HEK293 (cell line): Measurements from ENCODE around the gene PLCB1.

Experiments used
- CTCF ChIA-PET: fragments of 350-600 bp; formaldehyde crosslinking; extraction: SDS; loops from one replicate; lab custom pipeline; 2021; ENCODE audit warnings: antibody characterized with exemption; lab: Yijun Ruan, JAX
- POLR2A ChIA-PET: fragments of 300-600 bp; formaldehyde crosslinking; extraction: SDS; loops from one replicate; lab custom pipeline; 2020; ENCODE audit warnings: antibody characterized with exemption, inconsistent platforms; lab: Yijun Ruan, JAX
- H3K27ac ChIP-seq: fragments of 200-500 bp; sonication (Bioruptor generic); 2 replicates; pipeline ENCODE4 v1.5.1; 2014; ENCODE audit warnings: low read depth, low read length, control low read depth, inconsistent platforms; ENCODE audit errors: extremely low read depth
- H3K36me3 ChIP-seq, 2 experiments: fragments of 200-500 bp in 1 of 2; sonication (Bioruptor generic) in 1 of 2; 1 replicate in 1 of 2; 2 replicates in 1 of 2; pipeline ENCODE4 v1.5.1; 2014 to 2017; ENCODE audit warnings: inconsistent platforms in 2 of 2, low read length in 2 of 2; ENCODE audit not compliant: control insufficient read depth in 2 of 2, insufficient read depth in 1 of 2
- H3K4me1 ChIP-seq: fragments of 200-500 bp; sonication (Bioruptor generic); 2 replicates; pipeline ENCODE4 v1.5.1; 2014; ENCODE audit warnings: mild to moderate bottlenecking, low read length, inconsistent platforms; ENCODE audit not compliant: control insufficient read depth, insufficient read depth
- H3K4me3 ChIP-seq: 2 replicates; pipeline ENCODE4 v1.5.1; 2011; ENCODE audit warnings: low read depth, mild to moderate bottlenecking, control low read depth, low read length, moderate library complexity
- H3K9me3 ChIP-seq: fragments of 200-500 bp; sonication (Bioruptor generic); 2 replicates; pipeline ENCODE4 v1.5.1; 2014; ENCODE audit warnings: low read depth, low read length, inconsistent platforms; ENCODE audit not compliant: control insufficient read depth, insufficient read depth
- CTCF ChIP-seq: fragments of 450-650 bp; formaldehyde crosslinking; IDR thresholded peaks from 2 replicates; pipeline ENCODE4 v1.5.1; 2016; ENCODE audit warnings: missing biosample characterization, missing genetic modification characterization
- HIC1 ChIP-seq: fragments of 450-650 bp; formaldehyde crosslinking; IDR thresholded peaks from 2 replicates; pipeline ENCODE4 v1.5.1; 2016; ENCODE audit warnings: missing biosample characterization, missing genetic modification characterization
- KLF16 ChIP-seq: fragments of 450-650 bp; formaldehyde crosslinking; IDR thresholded peaks from 2 replicates; pipeline ENCODE4 v1.5.1; 2017; ENCODE audit warnings: missing biosample characterization, missing genetic modification characterization
- KLF8 ChIP-seq: fragments of 450-650 bp; formaldehyde crosslinking; IDR thresholded peaks from 2 replicates; pipeline ENCODE4 v1.5.1; 2016; ENCODE audit warnings: missing biosample characterization, missing genetic modification characterization
- MYNN ChIP-seq: fragments of 450-650 bp; formaldehyde crosslinking; IDR thresholded peaks from 2 replicates; pipeline ENCODE4 v1.5.1; 2016; ENCODE audit warnings: missing biosample characterization, missing genetic modification characterization, borderline replicate concordance
- PRDM1 ChIP-seq: fragments of 450-650 bp; formaldehyde crosslinking; IDR thresholded peaks from 2 replicates; pipeline ENCODE4; 2016; ENCODE audit warnings: missing biosample characterization, missing genetic modification characterization
- SCRT1 ChIP-seq: fragments of 450-650 bp; formaldehyde crosslinking; IDR thresholded peaks from 2 replicates; pipeline ENCODE4 v1.5.1; 2016; ENCODE audit warnings: missing biosample characterization, missing genetic modification characterization, borderline replicate concordance
- SCRT2 ChIP-seq: fragments of 450-650 bp; formaldehyde crosslinking; IDR thresholded peaks from 2 replicates; pipeline ENCODE4 v1.5.1; 2016; ENCODE audit warnings: missing biosample characterization, missing genetic modification characterization
- SP2 ChIP-seq: fragments of 450-650 bp; formaldehyde crosslinking; IDR thresholded peaks from 2 replicates; pipeline ENCODE4 v1.5.1; 2016; ENCODE audit warnings: missing biosample characterization, missing genetic modification characterization
- TCF7L2 ChIP-seq: IDR thresholded peaks from 2 replicates; pipeline ENCODE4 v1.6.1; 2011; ENCODE audit warnings: low read depth, mild to moderate bottlenecking, inconsistent platforms, low read length, moderate library complexity, borderline replicate concordance
- WT1 ChIP-seq: fragments of 450-650 bp; formaldehyde crosslinking; IDR thresholded peaks from 2 replicates; pipeline ENCODE4 v1.5.1; 2016; ENCODE audit warnings: missing biosample characterization, missing genetic modification characterization
- ZNF248 ChIP-seq: fragments of 450-650 bp; formaldehyde crosslinking; IDR thresholded peaks from 2 replicates; pipeline ENCODE4 v1.5.1; 2017; ENCODE audit warnings: missing biosample characterization, missing genetic modification characterization
- ZNF26 ChIP-seq: fragments of 450-650 bp; formaldehyde crosslinking; IDR thresholded peaks from 2 replicates; pipeline ENCODE4 v1.5.1; 2016; ENCODE audit warnings: missing biosample characterization, missing genetic modification characterization
- ZNF311 ChIP-seq: fragments of 450-650 bp; formaldehyde crosslinking; IDR thresholded peaks from 2 replicates; pipeline ENCODE4 v1.5.1; 2017; ENCODE audit warnings: missing biosample characterization, missing genetic modification characterization, borderline replicate concordance
- ZNF341 ChIP-seq: fragments of 450-650 bp; formaldehyde crosslinking; IDR thresholded peaks from 2 replicates; pipeline ENCODE4; 2016; ENCODE audit warnings: low read depth, missing biosample characterization, missing genetic modification characterization
- ZNF350 ChIP-seq: fragments of 450-650 bp; formaldehyde crosslinking; IDR thresholded peaks from 2 replicates; pipeline ENCODE4 v1.5.0; 2017; ENCODE audit warnings: missing biosample characterization, mild to moderate bottlenecking, missing genetic modification characterization
- ZNF366 ChIP-seq: fragments of 450-650 bp; formaldehyde crosslinking; conservative IDR thresholded peaks from 2 replicates; pipeline ENCODE4 v1.5.1; 2016; ENCODE audit warnings: missing biosample characterization, missing genetic modification characterization
- ZNF449 ChIP-seq: fragments of 450-650 bp; formaldehyde crosslinking; IDR thresholded peaks from 2 replicates; pipeline ENCODE4 v1.5.1; 2017; ENCODE audit warnings: missing biosample characterization, mild to moderate bottlenecking, missing genetic modification characterization, moderate library complexity
- ZNF548 ChIP-seq: fragments of 450-650 bp; formaldehyde crosslinking; IDR thresholded peaks from 2 replicates; pipeline ENCODE4 v1.5.1; 2016; ENCODE audit warnings: missing biosample characterization, missing genetic modification characterization
- ZNF677 ChIP-seq: fragments of 450-650 bp; IDR thresholded peaks from 2 replicates; pipeline ENCODE4 v1.5.0; 2018; ENCODE audit warnings: missing biosample characterization, mild to moderate bottlenecking, missing genetic modification characterization, moderate library complexity
- ZNF692 ChIP-seq: fragments of 450-650 bp; formaldehyde crosslinking; IDR thresholded peaks from 2 replicates; pipeline ENCODE4 v1.5.1; 2016; ENCODE audit warnings: missing biosample characterization, missing genetic modification characterization
- ZSCAN16 ChIP-seq: fragments of 450-650 bp; formaldehyde crosslinking; IDR thresholded peaks from 2 replicates; pipeline ENCODE4 v1.5.1; 2016; ENCODE audit warnings: missing biosample characterization, missing genetic modification characterization
- ZSCAN5A ChIP-seq: fragments of 450-650 bp; formaldehyde crosslinking; IDR thresholded peaks from 2 replicates; pipeline ENCODE4 v1.5.1; 2016; ENCODE audit warnings: missing biosample characterization, missing genetic modification characterization

Gene PLCB1

GRCh38 chr20:8129211-8129976 lies 2.7 kb upstream of the PLCB1 start:
- CTCF ChIA-PET = interaction anchor here (0.6 to 9.9 kb wide), 5 partner anchors 35 to 592 kb away, joined by 3 to 58 read pairs (median 4); no protein-coding TSS in a partner anchor
- TF ChIP-seq WT1 (tag by site-specific recombination) = no peak
- TF ChIP-seq SP2 (tag by site-specific recombination) = no peak
- TF ChIP-seq TCF7L2 = peak; percentile 92
- TF ChIP-seq ZNF449 (tag by site-specific recombination) = peak; percentile 83
- TF ChIP-seq ZNF677 = 0 out of 2 replicates have a peak, but pooled peaks have one; percentile 34
- TF ChIP-seq, all 188 proteins: peak for 3
- no peak overlapping the region for H3K27ac ChIP-seq
- POLR2A ChIA-PET = no interaction called here
- H3K36me3 ChIP-seq = no peaks in the 10 kb centered on the region
- no peak overlapping the region for H3K4me3 ChIP-seq
- no peaks in the 10 kb centered on the region for H3K9me3 ChIP-seq
- no peaks in the 10 kb centered on the region for H3K4me1 ChIP-seq

- Histone ChIP-seq H3K36me3 (no peaks in the 10 kb centered on the region), H3K27ac (no peak overlapping the region), H3K4me3 (no peak overlapping the region; the same call in 1 of the 2 replicates), H3K4me1 (no peaks in the 10 kb centered on the region), H3K9me3 (no peaks in the 10 kb centered on the region)
- CTCF ChIA-PET = interaction anchor here (0.5 to 9.9 kb wide), 12 partner anchors 54 to 599 kb away, joined by 3 to 58 read pairs (median 3); no protein-coding TSS in a partner anchor
- POLR2A ChIA-PET = no interaction called here
- TF ChIP-seq ZNF366 (tag by site-specific recombination) = 0 out of 2 replicates have a peak, but pooled peaks have one; percentile 36
- no peak for TF ChIP-seq ZNF341
- TF ChIP-seq ZNF311 (tag by site-specific recombination) = no peak
- no peak for TF ChIP-seq KLF8 (tag by site-specific recombination)
- TF ChIP-seq ZNF350 (tag by site-specific recombination) = no peak
- no peak for TF ChIP-seq SCRT1 (tag by site-specific recombination)
- no peak for TF ChIP-seq ZNF248 (tag by site-specific recombination)
- no peak for TF ChIP-seq KLF16 (tag by site-specific recombination)
- no peak for TF ChIP-seq CTCF (tag by site-specific recombination)
- no peak for TF ChIP-seq ZSCAN16 (tag by site-specific recombination)
- TF ChIP-seq ZNF548 (tag by site-specific recombination) = no peak
- TF ChIP-seq ZNF26 (tag by site-specific recombination) = no peak
- TF ChIP-seq ZSCAN5A = no peak
- TF ChIP-seq SCRT2 = peak; percentile 51
- no peak for TF ChIP-seq HIC1 (tag by site-specific recombination)
- peak; percentile 57; the same call in 1 of the 2 replicates for TF ChIP-seq PRDM1 (tag by site-specific recombination)
- TF ChIP-seq ZNF692 (tag by site-specific recombination) = no peak
- no peak for TF ChIP-seq MYNN (tag by site-specific recombination)
Observed at GRCh38 chr20:8130840-8131526, 1.1 kb upstream of the PLCB1 start.
